Bronchial epithelial cell (primary cell): Measurements from ENCODE around the gene ZCCHC14. TPM values are rescaled to one million over a fixed set of nuclear protein-coding genes. Genes with fewer than 3 reads are reported as not detected.
"Not testable (repeated sequence)": the region's sequence is repeated elsewhere in the genome, so short reads cannot be mapped to it uniquely, and the experiment has no call there.

ENCODE experiments used
- DNase-seq: peaks from one replicate; pipeline ENCODE4 v3.0.0-alpha.2; 2010; ENCODE audit warnings: low read depth
- FAIRE-seq: peaks from 2 replicates; lab custom pipeline; 2011; peaks lifted over from hg19 to GRCh38; lab: Jason Lieb, UNC
- H3K27me3 ChIP-seq: 2 replicates; pipeline ENCODE4 v1.5.1; 2011; ENCODE audit warnings: low read length; ENCODE audit not compliant: control insufficient read depth, insufficient read depth
- H3K36me3 ChIP-seq: 2 replicates; pipeline ENCODE4 v1.5.1; 2011; ENCODE audit warnings: low read length; ENCODE audit not compliant: control insufficient read depth, insufficient read depth
- H3K4me3 ChIP-seq: 2 replicates; pipeline ENCODE4 v1.5.1; 2011; ENCODE audit warnings: mild to moderate bottlenecking, low read depth, low read length, control low read depth
- total RNA-seq: library from RNA; depleted of rRNA; stranded (reverse); fragments of >200 nt; gene quantifications from 2 replicates; pipeline ENCODE4 v1.2.1, GENCODE V29; 2014
- TF ChIP-seq, protein P1 (sequence below): IDR thresholded peaks from 2 replicates; pipeline ENCODE4 v1.5.1; 2011; ENCODE audit warnings: mild to moderate bottlenecking, moderate library complexity, low read length, control low read depth, inconsistent platforms; ENCODE audit not compliant: insufficient read depth, severe bottlenecking

ZCCHC14 gene
- total RNA-seq, 1 donor from 2014 or later = 2.9 TPM

DNA sequence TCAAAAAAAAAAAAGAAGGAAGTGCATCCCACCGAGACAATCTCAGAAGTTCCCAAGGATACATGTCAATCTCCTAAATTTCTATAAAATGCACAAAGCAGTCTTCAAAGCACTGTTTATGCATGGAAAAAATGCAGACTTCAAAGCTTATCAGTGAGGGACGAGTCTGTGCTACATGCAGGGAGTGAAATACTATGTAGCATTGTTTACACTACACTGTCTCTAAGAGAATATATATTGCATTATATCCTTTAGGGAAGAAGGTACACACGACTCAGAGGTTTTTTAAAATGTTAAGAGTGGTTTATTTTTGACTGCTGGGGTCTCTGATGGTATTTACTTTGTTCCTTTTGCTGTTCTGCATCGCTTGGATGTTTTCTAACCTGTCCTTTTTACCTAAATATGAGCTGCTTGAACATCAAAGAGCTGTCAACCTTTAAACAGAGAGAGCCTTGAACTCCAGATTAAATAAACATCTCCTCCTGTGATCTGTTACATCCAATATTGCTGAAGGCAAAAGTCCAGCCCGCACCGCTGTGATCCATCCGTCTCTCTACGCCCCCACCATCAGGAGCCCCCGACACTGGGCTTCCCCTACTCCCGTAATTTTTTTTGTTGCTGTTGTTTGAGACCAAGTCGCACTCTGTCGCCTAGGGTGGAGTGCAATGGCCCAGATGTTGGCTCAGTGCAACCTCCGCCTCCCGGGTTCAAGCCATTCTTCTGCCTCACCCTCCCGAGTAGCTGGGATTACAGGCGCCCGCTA is 110.6 kb downstream of the ZCCHC14 start:
- Histone ChIP-seq H3K36me3 (no peaks in the 10 kb centered on the region), H3K4me3 (peak overlapping the region; percentile 90), H3K27me3 (no peaks in the 10 kb centered on the region)
- DNase-seq = no peak
- TF ChIP-seq, protein P1, sequence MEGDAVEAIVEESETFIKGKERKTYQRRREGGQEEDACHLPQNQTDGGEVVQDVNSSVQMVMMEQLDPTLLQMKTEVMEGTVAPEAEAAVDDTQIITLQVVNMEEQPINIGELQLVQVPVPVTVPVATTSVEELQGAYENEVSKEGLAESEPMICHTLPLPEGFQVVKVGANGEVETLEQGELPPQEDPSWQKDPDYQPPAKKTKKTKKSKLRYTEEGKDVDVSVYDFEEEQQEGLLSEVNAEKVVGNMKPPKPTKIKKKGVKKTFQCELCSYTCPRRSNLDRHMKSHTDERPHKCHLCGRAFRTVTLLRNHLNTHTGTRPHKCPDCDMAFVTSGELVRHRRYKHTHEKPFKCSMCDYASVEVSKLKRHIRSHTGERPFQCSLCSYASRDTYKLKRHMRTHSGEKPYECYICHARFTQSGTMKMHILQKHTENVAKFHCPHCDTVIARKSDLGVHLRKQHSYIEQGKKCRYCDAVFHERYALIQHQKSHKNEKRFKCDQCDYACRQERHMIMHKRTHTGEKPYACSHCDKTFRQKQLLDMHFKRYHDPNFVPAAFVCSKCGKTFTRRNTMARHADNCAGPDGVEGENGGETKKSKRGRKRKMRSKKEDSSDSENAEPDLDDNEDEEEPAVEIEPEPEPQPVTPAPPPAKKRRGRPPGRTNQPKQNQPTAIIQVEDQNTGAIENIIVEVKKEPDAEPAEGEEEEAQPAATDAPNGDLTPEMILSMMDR = no peak
- no peak for FAIRE-seq

GRCh38 chr16:87380881-87381280 is 111.9 kb downstream of the ZCCHC14 start:
- FAIRE-seq = no peak
- TF ChIP-seq, protein P1 = no peak
- Histone ChIP-seq H3K36me3 (no peaks in the 10 kb centered on the region), H3K27me3 (no peaks in the 10 kb centered on the region), H3K4me3 (no peak overlapping the region)
- DNase-seq = no peak

DNA sequence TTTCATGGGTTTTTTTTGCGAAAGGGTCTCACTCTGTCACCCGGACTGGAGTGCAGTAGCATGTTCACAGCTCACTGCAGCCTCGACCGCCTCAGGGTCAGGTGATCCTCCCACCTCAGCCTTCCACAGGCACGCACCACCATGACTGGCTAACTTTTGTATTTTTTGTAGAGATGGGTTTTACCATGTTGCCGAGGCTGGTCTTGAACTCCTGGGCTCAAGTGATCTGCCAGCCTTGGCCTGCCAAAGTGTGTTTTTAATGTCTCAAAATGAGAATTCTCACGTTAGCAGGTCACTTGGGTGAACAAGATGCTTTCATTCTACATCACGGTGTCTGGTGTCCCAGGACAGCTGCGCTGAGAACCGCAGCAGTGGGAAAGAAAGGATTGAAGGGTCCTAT is 112.4 kb downstream of the ZCCHC14 start:
- H3K4me3 ChIP-seq = no peak overlapping the region
- H3K36me3 ChIP-seq = no peaks in the 10 kb centered on the region
- DNase-seq (no peak), FAIRE-seq (no peak)
- TF ChIP-seq, protein P1 = no peak
- H3K27me3 ChIP-seq = no peaks in the 10 kb centered on the region

DNA sequence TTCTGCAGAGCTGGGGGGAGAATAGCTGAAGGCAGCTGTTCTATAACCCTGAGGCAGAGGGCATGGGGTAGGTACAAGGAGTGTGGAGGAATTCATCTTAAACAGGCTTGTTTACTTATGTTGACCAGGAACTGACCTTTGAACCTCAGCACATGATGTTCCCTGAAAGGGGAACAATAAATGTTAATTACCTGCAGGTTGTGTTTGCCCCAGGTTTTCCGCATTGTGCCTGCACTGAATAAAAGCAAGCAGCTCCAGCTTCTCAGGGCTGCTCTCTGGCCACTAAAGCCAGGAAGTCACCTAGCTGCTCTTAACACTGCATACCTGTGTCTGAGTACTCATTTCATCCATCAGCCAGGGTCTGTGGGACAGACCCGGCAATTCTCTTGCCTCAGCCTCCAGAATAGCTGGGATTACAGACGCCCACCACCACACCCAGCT is 113.5 kb downstream of the ZCCHC14 start:
- not testable (repeated sequence) for H3K27me3 ChIP-seq, H3K36me3 ChIP-seq, FAIRE-seq, H3K4me3 ChIP-seq, DNase-seq

DNA sequence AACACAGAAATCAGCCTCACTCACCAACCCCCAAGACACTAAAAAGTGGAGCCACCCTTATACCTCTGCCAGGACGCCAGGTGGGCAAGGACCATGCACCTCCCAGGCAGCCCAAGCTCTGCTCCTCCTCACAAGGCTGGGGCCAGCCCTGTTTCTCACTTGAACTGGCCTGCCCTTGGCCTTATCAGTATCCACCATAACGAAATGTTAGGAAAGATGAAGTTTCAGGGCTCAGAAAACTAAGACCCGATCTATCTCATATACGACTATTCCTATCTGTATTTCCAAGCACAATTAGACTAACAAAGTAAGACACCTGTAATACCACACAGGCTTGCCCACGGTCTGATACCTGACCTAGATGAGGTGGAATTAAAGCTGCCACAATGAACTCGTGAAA is 116.2 kb downstream of the ZCCHC14 start:
- TF ChIP-seq, protein P1 = no peak
- Histone ChIP-seq H3K27me3 (no peaks in the 10 kb centered on the region), H3K4me3 (no peak overlapping the region), H3K36me3 (no peaks in the 10 kb centered on the region)
- FAIRE-seq (no peak), DNase-seq (no peak)

- DNase-seq = peak; percentile 70
- H3K4me3 ChIP-seq = no peak overlapping the region
Observed at GRCh38 chr16:87375426-87376135, 117.2 kb downstream of the ZCCHC14 start.

More at GRCh38 chr16:87375426-87376135, 117.2 kb downstream of the ZCCHC14 start:
- Histone ChIP-seq H3K27me3 (no peaks in the 10 kb centered on the region), H3K36me3 (no peaks in the 10 kb centered on the region)
- TF ChIP-seq, protein P1 = no peak
- no peak for FAIRE-seq
